ENCODE data around the gene CPN1.

Gene CPN1

GRCh38 chr10:100075426-100076220, 6.0 kb downstream of the CPN1 start:
- no peak for DNase-seq

GRCh38 chr10:100072514-100072913, 9.2 kb downstream of the CPN1 start:
- no peak for DNase-seq

- DNase-seq, result no peak
These were observed 10.1 kb downstream of the CPN1 start for GRCh38 chr10:100071529-100071928.

DNA sequence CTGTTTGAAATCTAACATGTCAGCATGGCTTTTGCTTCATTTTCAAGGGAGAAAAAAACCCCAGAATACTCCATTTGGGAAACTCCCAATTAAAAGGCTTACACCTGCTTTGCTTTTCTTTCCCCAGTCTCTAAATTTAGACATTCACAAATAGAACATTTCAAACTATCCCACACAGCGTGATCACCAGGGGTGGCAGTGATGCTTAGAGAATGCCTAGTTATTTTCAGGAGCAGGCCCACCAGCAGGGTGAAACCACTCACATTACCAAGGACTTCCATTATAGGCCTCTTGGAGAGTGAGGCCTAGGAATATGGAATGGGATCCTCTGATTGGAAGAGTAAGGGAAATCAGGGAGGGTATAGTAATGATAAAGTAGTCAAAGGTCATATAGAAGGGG, 14.2 kb downstream of the CPN1 start:
- DNase-seq, result no peak

- no peak for DNase-seq
These were observed 16.5 kb downstream of the CPN1 start for GRCh38 chr10:100065084-100065660.

GRCh38 chr10:100061401-100061800, 20.3 kb downstream of the CPN1 start:
- no peak for DNase-seq

DNA sequence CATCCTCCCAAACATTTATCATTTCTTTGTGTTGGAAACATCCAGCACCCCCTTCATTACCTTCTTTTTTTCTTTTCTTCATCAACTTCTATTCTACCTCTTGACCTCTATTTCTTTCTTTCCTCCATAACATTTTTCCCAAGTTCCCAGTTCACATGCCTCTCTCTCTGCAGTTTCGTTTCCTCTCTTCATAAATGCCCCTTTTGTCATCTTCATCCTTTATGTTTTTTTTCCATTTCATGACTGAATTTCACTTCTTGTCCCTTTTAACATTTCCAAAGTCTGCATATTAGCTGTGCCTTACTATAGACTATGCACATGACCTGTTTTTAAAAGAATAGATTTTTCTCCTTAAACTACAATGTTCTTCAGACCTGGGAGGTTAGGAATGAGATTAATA, 23.7 kb downstream of the CPN1 start:
- DNase-seq, result no peak

DNA sequence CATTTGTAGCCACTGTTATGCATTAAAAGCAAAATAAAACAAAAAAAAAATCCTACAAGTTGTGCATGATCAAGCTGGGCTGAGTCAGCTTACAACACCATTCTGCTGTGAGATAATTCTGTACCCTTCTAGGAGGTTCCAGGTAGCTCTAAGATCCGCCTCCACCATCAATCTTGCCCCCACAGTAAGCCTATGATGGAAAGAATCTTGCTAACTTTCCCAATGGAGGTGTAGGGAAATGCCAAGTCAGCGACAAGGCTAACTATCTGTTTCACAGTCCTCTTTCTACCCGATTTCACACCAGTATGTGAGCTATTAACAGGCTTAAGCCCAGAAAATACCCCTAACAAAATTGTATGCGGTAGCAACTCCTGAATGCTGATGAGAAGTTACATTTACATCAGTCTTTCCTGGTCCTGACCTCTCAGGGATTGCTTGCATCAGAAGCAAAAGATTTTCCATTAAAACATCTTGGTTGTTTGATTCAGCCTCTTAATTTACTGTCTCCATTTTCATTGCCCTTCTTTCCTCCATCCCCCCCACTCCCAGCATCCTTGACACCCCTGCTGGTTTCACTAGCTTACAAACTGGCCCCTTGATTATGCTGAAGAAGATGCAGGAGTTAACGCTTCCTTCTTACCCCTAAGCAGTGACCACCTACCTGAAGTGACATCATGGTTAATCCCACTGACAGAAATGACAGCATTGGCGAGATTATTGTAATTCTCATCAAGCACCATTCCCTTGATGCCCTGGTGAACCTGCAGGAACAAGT, 27.8 kb downstream of the CPN1 start:
- no peak for DNase-seq

GRCh38 chr10:100046021-100046486, 35.6 kb downstream of the CPN1 start:
- peak; percentile 84 for DNase-seq

GRCh38 chr10:100045592-100045991, 36.1 kb downstream of the CPN1 start:
- DNase-seq, result no peak

DNA sequence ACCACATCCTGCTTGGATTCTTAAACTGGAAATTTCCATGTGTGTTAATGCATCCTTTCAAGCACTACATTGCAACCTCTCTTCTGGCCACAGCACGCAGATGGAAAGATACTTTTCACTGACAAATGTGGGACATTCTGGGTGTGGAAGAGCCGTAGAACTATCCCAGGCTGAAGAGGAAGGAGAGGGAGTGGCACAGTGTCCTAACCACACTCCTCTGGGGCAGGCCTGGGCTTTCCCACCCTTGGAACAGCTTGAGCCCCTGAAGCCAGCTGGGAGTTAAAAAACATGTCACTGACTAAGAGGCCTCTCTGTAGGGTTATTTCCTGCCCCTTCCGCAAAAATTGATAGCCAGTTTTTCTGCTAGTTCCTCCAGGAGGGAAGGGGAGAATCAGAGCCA, 37.9 kb downstream of the CPN1 start:
- DNase-seq, result no peak

- no peak for DNase-seq
These were observed 38.3 kb downstream of the CPN1 start for GRCh38 chr10:100043344-100043743.

- DNase-seq, result no peak
These were observed 40.2 kb downstream of the CPN1 start for GRCh38 chr10:100041306-100042002.

DNA sequence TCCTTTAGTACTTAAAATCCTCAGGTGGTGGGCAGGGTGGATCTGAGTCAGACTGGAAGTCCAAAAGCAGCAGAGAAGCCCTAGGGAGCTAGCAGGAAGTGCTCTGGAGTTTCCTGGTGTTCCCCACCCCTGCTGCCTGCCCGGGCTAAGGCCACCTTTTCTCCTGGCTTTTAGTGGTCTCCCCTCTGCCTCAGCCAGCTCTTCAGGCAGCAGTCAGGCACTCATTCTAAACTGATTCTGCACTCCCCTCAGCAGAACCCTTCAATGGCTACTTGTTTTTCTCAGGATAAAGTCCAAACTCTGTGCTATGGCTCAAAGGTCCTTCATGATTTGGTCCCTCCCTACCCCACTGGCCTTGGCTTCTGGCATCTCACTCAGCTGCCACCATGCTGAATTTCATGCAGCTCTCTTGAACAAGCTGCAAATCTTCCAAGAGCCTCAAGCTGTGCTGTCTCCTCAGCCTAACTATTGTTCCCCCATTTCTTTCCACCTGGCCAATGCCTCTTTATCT, 43.1 kb downstream of the CPN1 start:
- no peak for DNase-seq

GRCh38 chr10:100037758-100038315, 43.8 kb downstream of the CPN1 start:
- no peak for DNase-seq

- no peak for DNase-seq
These were observed 44.8 kb downstream of the CPN1 start for GRCh38 chr10:100036850-100037249.

- DNase-seq, result no peak
These were observed 47.8 kb downstream of the CPN1 start for GRCh38 chr10:100033766-100034418.

DNA sequence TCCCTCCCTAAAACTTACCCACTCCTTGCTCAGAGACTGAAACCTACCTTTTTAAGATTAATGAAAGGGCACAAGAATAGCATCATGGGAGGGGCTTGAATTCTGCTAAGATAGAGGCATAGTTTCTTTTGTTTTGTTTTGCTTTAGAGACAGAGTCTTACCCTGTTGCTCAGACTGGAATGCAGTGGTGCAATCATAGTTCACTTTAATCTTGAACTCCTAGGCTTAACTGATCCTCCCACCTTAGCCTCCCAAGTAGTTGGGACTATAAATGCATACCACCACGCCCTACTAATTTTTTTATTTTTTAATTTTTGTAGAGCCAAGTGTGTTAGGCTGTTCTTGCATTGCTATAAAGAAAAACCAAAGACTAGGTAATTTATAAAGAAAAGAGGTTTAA, 54.3 kb downstream of the CPN1 start:
- DNase-seq, result no peak

- no peak for DNase-seq
These were observed 56.1 kb downstream of the CPN1 start for GRCh38 chr10:100025576-100025975.

GRCh38 chr10:100024748-100025147, 56.9 kb downstream of the CPN1 start:
- no peak for DNase-seq

DNA sequence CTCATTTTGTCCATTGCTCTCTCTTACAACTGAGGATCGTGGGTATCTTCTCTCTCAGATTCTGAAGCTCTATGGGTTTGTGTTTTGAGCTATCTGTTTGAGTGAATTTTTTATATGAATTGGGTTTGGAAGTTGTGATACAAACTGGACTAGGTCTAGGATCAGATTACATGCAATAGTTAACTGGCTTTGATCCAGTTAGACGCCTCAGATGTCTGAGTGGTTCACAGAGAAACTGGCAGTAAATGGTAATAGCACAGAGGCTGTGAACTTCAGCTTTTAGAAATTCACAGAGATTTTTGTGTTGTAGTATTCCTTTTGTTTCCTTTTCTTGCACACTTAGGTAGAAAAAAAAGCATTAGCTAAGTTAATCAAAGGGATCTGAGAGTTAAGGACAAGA, 59.3 kb downstream of the CPN1 start:
- no peak for DNase-seq

DNA sequence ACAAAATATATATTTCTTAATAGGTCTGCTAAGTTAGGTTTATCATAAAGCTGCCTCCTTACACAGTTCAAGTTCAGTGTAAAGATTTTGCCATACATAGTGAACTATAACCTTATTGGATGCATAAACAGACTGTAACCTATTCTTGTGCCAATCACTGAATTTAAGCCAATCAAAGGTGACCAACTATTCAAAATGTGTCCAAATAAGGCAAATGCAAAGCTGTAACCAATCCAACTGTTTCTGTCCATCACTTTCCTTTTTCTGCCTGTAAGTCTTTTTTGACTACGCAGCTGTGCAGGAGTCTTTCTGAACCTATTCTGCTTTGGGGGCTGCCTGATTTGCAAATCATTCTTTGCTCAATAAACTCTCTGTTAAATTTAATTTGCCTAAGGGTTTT, 60.3 kb downstream of the CPN1 start:
- no peak for DNase-seq

Measured in activated naive CD4-positive, alpha-beta T cell treated with anti-CD3 and anti-CD28 coated beads, Interleukin-2, amount 50 U/mL, for 16 hours (primary cell).